GM19099 (cell line): ENCODE data around the gene FAM53B.

ENCODE experiments used
- POLR2A ChIP-seq: IDR thresholded peaks from 3 replicates; pipeline ENCODE4 v1.6.1; 2011; ENCODE audit warnings: low read depth; ENCODE audit not compliant: insufficient read length; ENCODE audit errors: extremely low read depth

FAM53B gene

DNA sequence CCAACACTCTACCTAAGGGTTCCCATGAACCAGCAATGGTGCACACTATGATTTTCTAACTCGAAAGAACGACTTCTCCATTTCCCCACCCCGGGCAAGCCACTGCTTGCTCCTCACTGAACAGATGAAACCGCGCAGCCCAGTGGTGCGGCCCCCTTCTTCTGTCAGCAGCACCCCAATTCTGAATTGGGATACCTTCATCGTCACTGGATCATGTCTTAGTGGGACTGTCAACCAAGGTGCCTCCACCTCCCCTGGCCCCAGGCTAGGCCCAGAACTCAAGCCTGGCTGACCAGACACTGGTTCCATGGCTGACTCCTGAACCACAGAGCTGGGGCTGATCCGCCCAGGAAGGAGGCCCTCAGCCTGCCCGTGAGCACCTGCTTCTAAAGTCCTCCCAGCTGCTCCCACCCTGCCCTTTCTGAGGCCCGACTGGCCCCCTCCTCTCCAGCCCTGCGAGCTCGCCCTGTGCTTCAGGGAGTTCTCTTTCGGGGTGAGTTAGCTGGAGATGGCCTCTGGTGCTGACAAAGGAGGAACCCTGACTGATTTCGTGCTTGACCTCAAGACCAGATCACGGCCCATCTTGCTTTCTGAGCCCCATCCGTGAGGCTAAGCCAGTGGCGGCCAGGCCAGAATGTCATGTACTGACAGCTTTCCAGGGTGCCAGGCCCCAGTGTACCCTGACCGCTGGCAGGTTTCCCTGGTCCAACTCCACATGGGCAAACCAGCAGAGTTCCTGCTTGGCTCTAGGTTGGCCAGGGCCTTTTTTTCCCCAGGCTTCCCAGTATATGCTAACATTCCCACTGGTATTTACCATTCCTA lies 44.5 kb downstream of the FAM53B start:
- TF ChIP-seq POLR2A, result no peak

DNA sequence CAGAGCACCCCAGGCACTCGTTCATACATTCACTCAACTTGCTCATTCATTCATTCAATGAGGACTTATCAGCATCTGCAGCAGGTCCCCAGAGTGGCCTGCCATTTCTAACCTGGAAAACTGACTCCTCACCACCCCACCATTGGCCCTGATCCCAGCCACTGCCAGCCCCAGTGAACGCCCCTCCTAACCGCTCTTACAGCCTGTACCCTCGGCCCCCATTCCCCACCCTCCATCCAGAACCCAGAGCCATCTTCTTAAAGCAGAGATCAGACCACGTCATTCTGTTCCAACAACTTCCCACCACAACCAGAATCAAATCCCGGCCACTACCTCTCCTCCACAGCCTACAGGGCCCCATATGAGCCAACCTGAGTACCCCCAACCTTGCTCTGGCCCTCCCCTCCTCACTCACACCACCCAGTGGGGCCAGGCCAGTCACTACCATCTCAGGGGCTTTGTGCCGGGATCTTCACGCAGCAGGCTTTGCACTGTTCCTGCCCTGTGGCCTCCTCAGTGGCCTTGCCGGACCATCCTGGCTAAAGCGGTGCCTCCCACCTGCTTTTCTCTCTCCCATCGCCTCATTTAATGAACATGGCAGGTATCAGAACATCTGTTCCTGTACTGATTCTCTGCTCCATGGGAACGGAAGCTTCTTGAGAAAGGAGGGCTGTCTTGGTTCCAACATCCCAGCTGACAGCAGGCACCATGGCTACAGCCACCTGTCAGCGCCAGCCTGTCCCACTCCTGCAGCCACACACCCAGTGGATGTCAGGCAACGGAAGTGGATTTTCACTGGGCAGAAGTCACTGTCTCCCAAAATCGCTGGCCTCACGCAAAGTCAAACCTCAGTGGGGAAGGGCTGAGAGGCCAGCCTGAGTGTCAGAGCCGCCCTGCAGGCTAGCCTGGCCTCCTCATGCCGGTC lies 45.4 kb downstream of the FAM53B start:
- TF ChIP-seq POLR2A, result no peak

DNA sequence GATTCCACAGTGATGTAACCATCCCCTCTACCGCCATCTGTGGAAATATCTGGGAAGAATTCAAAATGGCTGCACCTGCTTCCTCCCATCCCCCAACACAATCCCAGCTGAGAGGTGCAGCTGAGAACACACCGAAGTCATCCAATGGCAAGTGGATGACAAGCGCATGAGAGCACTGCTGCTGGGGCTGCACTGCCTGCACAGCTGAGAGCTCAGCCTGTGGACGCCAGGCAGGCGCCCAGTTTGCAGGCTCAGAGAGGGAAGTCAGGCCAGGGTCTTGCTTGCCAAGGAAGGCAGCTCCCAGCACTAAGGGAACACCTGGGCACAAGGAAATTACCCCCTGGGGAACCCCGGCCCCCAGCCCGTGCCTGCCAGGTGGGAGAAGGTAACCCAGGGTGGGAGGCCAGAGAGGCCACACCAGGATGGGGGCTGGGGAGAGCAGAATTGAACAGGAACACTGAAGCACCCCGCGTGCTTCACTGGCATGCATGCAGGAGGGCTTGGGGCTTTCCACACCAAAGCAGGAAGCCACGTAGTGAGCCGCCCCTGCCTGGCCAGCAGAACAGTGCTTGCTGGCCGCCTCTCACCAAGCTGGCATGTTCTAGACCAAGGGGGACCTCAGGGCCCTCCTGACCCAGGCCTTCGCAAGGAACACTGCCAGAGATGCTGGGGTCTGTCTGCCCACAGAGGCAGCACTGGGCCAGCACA lies 46.2 kb downstream of the FAM53B start:
- TF ChIP-seq POLR2A, result peak; percentile 31

DNA sequence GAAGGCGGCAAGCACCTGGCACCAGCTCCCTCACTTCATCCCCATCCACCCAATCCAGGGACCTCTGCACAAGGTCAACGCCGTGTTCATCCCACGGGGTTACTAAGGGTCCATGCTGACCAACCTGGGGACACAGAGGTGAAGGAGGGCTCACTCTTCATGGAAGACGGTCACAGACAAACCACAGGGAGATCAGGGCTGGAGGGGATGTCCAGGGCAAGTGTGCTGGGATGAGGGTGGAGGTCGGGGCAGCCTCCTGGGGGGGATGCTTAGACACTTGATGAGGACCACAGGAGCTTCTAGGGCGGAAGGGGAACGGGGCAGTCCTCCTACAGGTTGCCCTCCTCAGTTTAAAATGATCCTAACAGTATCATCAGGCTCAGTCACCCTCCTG lies 46.7 kb downstream of the FAM53B start:
- TF ChIP-seq POLR2A, result no peak

DNA sequence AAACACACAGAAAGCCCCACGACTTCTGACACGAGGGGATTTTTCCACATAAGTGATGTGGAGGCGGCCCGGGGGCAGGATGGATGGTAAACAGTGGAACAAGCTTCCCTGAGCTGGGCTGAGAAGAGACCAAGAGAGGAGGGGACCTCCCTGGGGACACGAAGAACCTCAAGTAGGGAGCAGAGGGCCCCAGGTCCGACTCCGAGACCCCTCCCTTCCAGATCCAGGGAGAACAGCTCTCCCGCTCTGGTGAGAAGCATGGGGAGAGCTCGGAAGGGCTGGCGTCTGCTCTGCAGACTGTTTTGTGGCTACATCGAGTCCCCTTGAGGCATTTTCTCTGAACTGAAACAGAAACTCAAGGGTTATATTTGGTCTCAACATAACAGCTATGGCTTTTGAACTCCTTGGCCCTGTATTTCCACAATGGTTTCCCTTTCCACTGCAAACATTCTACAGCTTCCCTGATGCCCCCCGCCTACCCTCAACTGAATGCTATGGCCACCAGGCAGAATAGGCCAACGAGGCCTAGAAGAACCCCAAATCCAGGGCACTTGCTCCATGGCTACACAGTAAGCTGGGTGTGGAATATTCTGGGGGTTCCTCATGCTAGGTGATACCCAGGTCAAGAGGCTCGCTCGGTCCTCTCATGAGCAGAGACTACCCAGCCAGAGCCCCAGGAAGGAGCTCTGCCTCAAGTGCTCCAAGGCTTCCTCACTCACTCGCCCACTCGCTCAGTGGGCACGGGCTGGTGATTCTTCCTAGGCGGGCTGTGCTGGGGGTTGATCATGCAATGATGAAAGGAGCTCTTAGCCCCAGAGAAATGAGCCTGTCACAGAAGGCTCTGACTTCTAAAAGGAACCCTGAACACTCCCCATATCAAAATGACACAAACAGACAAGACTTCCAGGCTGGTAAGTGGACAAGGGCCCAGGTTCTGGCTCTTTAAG lies 47.5 kb downstream of the FAM53B start:
- peak; percentile 67 for TF ChIP-seq POLR2A

DNA sequence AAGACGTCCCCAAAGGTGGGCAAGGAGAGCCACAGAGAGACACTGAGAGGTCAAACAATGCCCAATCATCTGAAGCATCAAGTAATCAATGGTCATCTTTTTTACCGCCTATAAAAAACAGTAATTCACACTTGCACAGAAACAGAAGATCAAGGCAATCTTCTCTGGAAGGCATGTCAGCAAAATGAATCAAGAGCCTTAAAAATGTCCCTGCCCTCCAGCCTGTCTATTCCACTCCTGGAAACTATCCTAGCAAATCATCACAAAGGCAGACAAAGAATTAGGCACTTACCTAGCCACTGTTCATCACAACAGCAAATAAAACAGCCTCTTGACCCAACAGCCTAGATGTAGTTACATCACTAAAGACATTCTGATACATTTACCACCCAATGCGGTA lies 48.9 kb downstream of the FAM53B start:
- no peak for TF ChIP-seq POLR2A

DNA sequence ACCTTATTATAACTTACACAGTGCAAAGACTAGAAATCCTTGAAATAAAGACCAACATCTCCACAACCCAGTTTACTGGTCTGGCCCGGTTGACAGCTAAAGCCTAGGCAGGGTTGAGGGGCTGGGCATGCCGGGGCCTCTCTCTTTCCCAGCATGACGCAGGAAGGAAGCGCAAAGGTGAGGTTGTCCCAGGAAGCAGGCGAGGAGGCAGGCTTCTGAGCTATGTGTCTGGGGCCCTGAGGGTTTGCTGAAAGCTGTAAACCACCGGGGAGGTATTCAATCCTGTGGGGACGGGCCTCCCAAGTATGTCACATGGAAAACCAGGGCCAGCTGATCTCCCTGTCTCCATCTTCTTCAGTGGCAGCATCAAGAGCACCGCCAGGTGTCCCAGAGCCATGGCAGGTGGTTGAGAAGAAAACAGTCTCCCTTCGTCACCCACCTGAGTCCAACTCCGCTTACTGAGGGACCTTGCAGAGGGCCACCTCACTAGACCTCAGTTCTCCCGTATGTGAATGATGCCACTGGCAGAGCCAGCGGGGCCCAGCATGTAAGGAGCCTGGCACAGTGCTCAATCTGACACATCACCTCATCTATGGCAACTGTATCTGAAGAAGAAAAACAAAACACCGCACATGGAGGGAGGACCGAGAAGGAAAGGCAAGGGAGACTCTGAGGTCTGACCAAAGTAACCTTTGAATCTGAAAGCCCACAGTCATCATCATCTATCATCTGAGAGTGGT lies 49.5 kb downstream of the FAM53B start:
- no peak for TF ChIP-seq POLR2A

DNA sequence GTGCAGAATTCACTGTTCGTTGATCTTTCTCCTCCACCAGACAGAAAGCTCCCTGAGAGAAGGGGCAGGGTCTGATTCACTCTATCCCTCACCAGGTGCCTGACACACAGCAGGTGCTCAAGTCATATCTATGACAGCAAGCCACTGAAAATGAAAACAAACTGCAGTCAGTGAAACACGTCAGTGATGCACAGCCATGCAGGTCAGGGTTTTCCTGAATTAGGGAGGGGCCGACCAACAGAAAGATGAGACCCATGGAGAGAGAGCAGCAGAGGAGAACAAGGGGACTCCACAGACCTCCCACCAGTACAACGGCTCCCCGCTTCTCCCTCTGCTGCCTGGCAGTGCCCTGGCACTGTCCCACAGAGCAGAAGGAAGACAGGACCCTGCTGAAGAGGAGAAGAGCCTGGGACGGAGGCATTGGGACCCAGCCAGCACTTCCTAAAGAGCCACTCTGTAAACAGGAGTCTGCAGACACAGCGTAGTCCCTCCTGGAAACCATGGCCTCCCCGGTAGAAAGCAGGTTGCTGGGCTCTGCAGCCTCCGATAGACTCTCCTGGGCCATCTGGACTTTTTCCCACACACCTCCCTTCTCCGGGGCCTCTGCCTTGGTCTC lies 50.3 kb downstream of the FAM53B start:
- TF ChIP-seq POLR2A, result no peak

DNA sequence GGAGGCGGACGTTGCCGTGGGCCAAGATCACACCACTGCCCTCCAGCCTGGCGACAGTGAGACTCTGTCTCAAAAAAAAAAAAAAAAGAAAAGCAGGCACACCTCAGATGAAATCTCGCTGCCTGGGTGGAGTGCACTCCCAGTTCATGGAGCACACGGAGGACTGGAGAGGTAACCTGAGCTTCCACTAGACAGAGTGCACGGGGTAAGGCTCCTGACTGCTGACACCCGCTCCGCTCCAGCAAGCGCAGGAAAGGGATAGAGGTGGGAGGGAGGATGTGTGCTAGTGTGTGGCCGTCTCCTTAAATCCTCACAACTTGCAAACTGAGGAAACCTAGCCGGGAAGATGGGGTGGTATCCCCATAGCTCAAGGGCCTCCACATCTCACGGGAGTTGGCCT lies 50.8 kb downstream of the FAM53B start:
- no peak for TF ChIP-seq POLR2A

DNA sequence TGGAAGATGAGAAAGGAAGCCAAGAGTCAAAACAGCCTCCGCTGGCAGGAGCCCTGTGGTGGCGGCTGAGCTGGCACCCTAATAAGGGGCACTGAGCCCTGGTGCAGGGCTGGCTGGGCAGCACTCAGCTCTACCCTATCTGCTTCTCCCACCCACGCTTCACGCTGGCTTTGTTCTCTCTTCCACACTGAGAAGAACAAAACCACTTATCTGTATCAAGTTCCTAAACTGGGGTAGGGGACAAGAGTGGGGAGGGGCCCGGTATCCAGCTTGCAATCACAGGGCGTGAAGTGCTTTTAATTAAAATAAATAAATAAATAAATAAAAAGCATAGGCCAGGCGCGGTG lies 52.1 kb downstream of the FAM53B start:
- TF ChIP-seq POLR2A, result no peak

DNA sequence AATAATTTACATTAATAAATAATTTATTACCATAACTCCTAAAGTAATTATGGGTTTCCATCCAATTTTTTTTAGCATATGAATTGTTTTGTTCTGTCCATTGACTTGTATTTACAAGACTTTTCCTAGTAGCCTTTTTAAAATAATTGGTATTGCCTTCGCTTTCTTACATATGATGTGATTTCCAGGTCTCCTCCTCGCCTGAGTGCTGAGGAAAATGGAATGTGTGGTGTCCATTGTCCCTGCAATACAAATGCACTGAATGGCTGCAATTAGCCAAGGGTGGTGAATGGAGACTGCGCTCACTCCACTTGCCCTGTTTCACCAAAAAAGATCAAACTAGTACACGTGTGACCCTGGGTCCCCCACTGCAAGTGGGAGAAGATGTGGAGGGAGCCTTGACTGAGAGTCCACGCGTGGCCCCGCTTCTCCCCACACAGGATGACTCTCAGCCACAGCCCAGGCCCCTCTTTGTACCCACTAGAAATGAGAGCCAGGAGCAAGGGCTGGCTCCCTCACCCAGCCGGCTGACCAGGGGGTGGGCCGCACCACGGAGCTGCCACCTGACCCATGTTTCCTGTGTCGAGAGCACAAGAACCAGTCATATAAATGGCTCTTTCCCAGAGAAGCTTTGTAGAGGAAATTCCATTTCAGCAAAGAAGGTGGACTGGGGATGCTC lies 52.6 kb downstream of the FAM53B start:
- no peak for TF ChIP-seq POLR2A

DNA sequence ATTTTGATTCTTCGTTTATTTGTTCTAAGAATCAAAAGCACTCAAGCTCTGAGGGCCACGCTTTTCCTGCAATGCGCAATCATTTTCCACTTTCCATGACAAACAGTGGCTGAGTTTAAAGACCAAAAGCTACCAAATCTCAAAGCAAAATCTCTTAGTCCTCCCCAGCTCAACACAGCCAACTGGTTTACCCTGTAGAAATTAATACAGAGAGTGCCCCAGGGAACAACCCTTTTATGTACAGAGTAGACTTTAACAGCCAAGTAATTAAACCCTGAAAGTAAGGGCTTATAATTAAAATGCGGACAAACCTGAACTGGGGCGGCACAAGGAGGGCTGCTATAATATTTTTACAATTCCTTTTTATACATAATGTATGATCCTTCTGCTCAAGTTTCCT lies 53.2 kb downstream of the FAM53B start:
- TF ChIP-seq POLR2A, result no peak
